HL-60/S4 (cell line): ENCODE data around the gene AP2A1.

ENCODE experiments used
- in situ Hi-C: fragments of 300-500 bp; cut with MboI; formaldehyde crosslinking; loops from 2 replicates; pipeline ENCODE4 v1.14.3; 2022; ENCODE audit warnings: low sequenced_read_pairs

The AP2A1 gene

DNA sequence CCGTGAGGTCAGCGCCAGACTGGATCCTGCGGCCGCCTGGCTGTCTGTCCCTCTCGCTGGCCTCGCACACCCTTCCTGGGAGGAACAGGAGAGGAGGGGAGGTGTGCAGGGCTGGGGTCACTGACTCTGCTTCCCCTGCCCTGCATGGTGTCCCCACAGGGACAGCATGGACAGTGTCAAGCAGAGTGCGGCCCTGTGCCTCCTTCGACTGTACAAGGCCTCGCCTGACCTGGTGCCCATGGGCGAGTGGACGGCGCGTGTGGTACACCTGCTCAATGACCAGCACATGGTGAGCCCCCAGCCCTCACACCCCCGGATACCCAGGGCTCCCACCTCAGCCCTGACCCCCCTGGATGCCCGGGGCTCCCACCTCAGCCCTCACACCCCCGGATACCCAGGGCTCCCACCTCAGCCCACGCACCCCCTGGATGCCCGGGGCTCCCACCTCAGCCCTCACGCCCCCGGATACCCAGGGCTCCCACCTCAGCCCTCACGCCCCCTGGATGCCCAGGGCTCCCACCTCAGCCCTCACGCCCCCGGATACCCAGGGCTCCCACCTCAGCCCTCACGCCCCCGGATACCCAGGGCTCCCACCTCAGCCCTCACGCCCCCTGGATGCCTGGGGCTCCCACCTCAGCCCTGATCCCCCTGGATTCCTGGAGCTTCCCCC, 25.1 kb downstream of the AP2A1 start:
- in situ Hi-C loops, result no loop called here

DNA sequence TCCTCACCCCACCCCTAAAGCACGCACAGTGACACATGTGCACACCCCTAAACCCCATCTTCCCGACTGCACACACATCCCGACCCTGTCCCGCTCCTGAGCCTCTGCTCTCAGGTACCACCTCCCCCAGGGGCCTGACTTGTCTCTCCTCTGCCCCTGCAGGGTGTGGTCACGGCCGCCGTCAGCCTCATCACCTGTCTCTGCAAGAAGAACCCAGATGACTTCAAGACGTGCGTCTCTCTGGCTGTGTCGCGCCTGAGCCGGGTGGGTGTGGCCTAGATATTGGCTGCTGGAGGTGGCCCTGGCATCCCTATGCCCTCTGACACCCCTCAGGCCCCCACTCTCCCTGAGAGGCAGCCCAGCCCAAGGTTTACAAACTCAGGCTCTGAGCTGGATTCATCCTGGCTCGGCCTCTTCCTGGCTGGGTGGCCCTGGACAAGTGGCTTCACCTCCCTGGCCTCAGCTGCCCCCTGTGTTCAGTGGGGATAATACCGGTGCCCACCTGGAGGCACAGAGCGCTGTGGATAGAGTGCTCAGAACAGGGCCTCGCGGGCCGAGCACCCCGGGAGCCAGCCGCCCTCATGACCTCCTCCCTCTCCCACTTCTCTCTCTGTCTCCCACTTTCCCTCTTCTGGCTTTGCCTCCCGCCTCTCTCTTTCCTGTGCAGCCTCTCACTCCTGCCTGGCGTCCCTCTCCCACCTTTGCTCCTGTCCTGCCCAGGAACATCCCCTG, 26.2 kb downstream of the AP2A1 start:
- in situ Hi-C loops, result no loop called here

DNA sequence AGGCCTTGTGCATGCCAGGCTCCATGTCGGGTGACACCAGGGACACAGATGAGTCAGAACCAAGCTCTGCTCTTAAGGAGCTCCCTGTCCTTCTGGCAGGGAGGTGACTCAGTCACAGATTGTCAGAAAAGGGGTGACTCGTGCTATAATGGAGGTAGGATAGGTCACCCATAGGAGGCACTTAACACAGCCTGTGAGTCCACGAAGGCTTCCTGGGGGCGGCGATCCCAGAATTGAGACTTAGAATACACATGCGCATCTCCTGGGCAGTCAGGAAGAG, 26.7 kb downstream of the AP2A1 start:
- in situ Hi-C loops, result no loop called here

DNA sequence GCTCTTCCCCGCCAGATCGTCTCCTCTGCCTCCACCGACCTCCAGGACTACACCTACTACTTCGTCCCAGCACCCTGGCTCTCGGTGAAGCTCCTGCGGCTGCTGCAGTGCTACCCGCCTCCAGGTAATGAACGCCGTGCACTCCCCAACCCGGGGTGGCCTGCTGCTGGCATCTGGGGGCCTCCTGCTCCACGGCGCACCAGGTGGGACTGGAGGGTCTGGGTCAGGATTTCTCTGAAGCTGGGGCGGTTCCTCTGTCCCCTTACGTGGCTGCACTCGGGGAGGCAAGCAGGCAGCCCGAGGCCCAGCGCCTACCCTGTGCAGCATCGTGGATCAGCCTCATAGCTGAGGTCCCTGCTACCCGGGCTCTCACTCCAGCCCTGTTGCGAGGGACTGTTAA, 28.8 kb downstream of the AP2A1 start:
- in situ Hi-C loops, result no loop called here

DNA sequence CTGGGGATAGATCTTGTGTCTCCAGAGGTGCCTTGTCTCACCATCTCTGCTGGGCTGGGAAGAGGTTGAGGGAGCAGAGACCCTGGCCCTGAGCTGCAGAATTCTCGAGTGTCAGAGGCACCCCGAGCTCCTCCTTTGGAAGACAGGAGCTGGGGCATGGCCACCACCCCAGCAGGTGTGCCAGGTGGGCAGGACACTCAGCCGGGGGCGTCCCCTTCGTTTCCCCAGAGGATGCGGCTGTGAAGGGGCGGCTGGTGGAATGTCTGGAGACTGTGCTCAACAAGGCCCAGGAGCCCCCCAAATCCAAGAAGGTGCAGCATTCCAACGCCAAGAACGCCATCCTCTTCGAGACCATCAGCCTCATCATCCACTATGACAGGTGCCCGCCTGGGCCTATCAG, 31.8 kb downstream of the AP2A1 start:
- in situ Hi-C loops, result no loop called here

DNA sequence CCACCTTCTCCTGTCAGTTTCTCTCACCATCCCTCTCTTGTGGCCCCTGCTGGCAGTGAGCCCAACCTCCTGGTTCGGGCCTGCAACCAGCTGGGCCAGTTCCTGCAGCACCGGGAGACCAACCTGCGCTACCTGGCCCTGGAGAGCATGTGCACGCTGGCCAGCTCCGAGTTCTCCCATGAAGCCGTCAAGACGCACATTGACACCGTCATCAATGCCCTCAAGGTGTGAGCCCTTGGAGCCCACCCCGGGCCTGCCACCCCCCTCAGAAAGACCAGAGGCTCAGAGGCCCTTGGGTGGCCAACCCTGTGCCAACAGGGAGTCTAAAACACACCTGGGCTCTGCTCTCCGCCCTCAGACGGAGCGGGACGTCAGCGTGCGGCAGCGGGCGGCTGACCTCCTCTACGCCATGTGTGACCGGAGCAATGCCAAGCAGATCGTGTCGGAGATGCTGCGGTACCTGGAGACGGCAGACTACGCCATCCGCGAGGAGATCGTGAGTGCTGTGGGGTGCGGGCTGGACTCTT, 32.5 kb downstream of the AP2A1 start:
- in situ Hi-C loops, result no loop called here

DNA sequence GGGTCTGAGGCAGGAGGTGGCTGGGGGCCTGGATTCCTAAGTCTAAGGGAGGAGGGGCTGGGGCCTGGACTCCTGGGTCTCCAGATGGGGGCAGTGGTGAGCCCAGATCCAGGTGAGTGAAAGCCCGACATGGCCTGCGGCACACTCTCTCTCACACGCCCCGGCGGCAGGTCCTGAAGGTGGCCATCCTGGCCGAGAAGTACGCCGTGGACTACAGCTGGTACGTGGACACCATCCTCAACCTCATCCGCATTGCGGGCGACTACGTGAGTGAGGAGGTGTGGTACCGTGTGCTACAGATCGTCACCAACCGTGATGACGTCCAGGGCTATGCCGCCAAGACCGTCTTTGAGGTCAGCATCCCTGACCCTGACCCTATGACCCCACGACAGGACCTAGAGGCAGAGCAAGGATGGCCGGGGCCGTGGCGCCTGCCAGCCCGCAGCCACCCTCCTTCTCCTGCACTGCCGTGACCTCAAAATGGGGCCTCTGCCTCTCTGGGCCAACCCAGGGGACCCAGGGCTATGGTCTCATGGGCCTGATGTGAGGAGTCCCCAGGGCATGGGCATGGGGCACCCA, 33.1 kb downstream of the AP2A1 start:
- in situ Hi-C loops, result no loop called here

DNA sequence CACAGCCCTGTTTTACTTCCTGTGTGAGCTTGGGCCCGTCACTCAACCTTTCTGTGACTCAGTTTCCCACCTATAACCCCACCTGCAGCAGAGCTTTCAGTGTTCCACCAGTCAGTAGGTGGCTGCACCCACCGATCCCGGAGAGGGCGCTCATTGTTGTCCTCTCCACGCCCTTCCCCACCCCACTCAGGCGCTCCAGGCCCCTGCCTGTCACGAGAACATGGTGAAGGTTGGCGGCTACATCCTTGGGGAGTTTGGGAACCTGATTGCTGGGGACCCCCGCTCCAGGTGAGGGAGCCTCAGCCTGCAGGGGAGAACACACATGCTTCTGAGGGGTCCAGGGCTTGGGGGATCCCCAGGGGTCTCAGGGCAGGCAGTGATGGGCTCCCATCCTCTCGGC, 34.0 kb downstream of the AP2A1 start:
- in situ Hi-C loops, result no loop called here

DNA sequence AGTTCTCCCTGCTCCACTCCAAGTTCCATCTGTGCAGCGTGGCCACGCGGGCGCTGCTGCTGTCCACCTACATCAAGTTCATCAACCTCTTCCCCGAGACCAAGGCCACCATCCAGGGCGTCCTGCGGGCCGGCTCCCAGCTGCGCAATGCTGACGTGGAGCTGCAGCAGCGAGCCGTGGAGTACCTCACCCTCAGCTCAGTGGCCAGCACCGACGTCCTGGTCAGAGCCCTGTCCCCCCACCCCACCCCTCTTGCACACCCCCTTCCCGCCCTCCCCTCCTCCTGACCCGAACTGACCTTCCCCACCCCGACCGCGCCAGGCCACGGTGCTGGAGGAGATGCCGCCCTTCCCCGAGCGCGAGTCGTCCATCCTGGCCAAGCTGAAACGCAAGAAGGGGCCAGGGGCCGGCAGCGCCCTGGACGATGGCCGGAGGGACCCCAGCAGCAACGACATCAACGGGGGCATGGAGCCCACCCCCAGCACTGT, 34.6 kb downstream of the AP2A1 start:
- in situ Hi-C loops, result no loop called here

DNA sequence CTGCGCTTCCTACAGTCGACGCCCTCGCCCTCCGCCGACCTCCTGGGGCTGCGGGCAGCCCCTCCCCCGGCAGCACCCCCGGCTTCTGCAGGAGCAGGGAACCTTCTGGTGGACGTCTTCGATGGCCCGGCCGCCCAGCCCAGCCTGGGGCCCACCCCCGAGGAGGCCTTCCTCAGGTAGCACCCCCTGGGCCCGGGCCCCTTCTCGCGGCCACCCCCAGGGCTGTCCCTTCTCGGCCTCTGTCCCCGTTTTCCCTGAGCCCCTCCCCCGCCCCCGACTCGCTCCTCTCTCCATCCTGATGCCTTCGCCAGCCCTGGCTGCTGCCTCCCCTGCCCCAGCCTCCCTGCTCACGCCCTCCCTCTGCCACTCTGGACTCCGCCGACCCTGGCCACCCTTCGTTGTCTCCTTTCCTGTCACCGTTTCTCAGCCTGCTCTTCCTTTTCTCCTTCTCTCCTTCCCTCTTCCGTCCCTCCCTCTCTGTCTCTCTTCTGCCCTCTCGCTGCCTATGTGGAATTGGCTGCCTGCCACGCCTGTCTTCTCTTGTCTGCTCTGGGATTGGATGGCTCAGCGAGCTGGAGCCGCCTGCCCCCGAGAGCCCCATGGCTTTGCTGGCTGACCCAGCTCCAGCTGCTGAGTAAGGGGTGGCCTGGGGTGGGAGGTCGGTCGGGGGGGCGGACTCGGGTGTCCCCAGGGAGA, 35.3 kb downstream of the AP2A1 start:
- in situ Hi-C loops, result no loop called here

DNA sequence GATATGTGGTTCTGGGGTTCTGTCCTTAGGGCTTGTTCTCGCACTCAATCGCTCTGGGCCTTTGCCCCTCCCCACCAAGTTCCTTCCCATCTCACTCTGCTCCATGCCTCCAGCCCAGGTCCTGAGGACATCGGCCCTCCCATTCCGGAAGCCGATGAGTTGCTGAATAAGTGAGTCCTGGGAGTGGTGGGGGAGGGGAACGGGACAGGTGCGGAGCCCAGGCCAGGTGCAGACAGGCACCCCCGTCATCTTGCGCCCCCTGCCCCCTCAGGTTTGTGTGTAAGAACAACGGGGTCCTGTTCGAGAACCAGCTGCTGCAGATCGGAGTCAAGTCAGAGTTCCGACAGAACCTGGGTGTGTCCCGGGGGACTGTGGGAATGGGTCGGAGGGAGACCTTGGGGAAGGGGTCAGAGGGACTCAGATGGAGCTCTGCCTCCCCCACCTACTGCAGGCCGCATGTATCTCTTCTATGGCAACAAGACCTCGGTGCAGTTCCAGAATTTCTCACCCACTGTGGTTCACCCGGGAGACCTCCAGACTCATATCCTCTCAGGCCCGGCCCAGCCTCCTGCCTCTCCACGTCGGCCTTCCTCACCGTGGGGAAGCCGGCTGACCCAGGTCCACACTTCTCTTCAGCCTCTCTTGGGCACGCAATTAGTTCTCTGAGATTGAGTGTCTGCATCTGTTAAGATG, 36.2 kb downstream of the AP2A1 start:
- in situ Hi-C loops, result no loop called here

DNA sequence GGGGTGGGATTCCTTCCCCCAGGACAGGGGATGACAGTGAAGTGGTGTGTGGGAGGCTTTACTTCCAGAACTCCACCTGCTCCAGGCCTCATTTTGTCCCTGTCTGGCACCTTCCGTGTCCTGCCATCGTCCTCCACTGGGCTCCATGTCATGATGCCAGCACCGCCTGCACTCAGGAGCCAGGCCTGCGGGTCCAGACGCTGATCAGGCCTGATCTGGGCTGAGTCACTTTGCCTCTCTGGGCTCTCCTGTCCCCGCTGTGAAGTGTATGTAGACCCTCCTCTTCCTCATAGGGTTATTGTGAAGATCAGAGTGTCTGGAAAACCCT, 36.7 kb downstream of the AP2A1 start:
- in situ Hi-C loops, result no loop called here

DNA sequence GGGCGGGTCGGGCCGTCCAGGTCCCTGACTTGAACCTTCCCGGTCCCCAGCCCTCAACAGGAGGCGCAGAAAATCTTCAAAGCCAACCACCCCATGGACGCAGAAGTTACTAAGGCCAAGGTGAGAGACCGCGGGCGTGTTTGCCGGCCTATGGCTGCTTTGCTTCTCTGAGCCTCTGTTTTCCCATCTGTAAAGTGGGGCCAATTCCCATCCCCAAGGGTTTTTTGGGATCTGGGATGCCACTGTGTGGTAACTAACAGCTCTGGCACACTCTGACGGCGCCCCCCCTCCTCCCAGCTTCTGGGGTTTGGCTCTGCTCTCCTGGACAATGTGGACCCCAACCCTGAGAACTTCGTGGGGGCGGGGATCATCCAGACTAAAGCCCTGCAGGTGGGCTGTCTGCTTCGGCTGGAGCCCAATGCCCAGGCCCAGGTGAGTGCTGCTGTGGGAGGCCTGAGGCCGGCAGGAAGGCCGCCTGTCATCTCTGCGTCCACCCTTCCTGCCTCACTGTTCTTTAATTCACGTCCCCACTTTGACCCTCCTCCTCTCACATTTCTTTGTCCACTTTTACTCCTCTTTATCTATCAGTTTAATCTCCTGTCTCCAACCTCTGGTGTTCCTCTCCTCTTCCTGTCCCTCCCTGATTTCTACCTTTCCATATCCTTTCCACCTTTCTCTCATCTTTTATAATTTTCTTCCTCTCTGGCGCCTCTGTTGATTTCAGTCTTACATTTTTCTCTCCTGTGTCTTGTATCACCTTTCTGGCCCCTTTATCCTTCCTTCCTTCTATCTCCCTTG, 39.2 kb downstream of the AP2A1 start:
- in situ Hi-C loops, result no loop called here

DNA sequence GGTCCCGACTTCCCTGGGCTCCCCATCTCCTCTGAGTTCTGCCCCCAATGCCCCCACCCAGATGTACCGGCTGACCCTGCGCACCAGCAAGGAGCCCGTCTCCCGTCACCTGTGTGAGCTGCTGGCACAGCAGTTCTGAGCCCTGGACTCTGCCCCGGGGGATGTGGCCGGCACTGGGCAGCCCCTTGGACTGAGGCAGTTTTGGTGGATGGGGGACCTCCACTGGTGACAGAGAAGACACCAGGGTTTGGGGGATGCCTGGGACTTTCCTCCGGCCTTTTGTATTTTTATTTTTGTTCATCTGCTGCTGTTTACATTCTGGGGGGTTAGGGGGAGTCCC, 39.8 kb downstream of the AP2A1 start:
- in situ Hi-C loops, result no loop called here

DNA sequence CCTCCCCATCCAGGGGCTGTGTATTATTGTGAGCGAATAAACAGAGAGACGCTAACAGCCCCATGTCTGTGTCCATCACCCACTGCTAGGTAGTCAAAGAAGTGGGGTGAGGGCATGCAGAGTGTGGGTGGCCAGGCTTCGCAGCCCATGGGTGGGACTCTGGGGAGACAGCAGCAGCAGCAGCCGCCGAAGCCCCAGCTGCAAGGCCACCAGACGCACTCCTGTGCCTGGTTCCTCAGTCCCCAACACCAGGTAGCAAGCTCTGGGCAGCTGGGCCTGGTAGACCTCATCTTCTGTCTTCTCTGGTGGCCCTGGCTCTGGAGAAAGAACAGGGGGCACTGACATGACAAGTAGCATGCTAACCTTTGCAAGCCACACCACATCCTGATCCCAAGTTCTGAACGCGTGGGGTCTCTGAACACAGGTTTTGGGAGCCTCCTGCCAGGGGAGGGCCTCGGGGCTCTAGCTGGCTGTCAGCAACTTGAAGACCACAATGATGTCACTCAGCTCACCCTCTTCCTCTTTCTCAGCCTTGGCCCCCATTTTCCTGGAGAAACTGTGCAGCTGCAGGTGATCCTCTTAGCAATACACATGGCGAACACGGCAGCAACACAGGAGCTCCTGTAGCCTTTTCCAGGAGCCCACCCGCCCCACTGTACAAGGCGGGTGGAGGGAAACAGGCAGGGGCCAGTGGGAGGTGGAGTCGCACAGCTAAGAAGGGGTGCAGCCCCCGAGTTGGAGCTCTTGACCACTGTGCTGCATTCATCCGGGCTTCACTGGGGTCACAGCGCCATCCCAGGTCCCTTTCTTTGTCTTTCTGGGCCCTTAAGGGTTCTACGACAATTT, 40.5 kb downstream of the AP2A1 start:
- in situ Hi-C loops, result no loop called here

DNA sequence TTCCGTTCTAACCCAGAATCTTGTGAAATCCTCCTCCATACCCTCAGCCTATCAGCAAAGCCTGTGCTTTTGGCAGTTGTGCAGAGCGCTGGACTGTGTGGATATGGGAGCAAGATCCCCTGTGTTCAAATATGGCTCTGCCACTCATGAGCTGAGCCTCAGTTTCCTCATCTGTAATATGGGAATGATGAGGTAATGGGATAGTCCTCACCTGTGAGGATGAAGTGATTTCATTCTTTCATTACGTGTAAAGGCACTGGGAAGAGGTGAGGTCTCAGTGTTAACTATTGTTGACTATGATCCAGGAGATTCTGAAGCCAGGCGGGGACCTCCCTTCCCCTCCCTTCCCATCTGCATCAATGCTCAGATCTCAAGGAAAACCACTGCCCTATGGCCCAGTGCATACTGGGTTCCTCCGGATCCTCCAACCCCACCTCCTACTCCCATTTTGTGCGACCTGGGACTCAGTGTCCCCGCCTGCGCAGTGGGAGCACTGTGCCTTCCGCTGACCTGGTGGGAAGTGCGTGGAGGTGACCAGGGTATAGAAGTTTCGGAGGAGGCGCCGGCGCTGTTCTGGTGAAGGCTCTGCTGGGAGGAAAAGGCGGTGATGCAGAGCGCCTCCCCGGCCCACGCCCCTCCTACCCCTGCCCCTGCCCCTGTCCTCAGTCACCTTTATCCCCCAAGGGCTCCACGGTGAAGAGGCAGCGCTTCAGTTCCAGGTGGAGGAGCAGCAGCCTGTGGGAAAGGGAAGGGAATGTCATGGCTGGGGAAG, 41.3 kb downstream of the AP2A1 start:
- in situ Hi-C loops, result no loop called here

DNA sequence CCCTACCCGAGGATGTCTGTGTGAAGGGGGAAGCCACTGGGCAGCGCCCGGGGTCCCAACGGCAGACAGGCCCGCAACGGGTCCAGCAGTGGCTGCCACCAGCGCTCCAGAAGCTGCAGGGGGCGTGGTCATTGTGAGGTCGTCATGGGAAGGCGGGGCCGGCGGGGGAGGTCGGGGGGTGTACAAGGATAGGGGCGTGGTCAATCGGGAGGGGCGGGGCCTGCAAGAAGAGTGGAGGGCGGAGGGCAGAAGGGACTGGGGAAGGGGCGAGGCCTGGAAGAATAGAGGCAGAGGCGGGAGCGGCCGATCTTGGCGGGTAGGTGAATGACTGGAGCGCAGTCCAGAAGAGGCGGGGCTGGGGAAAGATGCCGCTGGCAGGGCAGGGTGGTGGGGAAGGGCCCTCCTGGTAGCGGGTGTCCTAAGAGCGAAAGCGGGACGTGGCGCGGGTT, 41.9 kb downstream of the AP2A1 start:
- in situ Hi-C loops, result no loop called here

DNA sequence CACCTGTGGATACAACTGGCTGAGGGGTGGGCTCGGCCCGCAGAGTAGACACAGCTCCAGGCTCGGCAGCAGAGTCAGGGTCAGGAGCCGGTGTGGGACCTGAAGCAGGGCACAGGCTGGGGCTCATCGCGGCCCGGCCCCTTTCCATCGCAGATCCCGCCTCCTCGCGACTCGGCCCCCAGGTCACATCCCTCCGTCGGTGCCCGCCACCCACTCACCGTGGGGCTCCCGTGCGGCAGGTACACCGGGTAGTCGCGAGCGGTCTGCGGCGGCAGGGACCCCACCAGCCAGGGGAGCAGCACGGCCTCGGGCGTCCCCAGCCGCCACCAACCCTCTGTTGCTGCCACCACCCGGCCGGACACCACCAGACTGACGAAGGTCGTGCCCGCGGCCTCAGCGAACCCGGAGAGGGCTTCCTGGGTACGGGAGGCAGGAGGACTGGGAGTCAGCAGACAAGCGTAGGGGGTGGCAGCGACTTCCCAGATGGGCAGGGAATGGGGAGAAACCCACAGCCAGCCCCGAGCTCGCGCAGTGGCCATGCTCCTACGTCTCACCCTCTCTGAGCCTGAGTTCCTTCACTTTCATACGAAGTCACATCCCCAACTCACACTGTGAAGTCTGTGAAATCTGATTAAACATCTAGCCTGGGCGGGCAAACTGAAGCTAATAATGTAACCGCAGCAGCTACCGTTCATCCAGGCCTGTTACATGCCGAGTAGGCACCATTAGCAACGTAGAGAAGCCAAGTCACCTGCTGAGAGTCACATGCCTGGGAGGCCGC, 42.5 kb downstream of the AP2A1 start:
- in situ Hi-C loops, result no loop called here
